Nephron (organoid): ENCODE measurements around the gene DCTN4.

ENCODE experiments used
- H3K27ac Mint-ChIP-seq, 3 experiments: 2 replicates each; pipeline ENCODE4 v1.8.0; 2020; ENCODE audit warnings: mixed read lengths in 3 of 3, mild to moderate bottlenecking in 2 of 3, moderate library complexity in 1 of 3
- H3K27me3 Mint-ChIP-seq: 2 replicates; pipeline ENCODE4 v1.8.0; 2021; ENCODE audit warnings: low read depth, mild to moderate bottlenecking, moderate library complexity, mixed read lengths
- H3K36me3 Mint-ChIP-seq: 2 replicates; pipeline ENCODE4 v1.8.0; 2020; ENCODE audit warnings: low read depth, mixed read lengths
- H3K4me1 Mint-ChIP-seq: 2 replicates; pipeline ENCODE4 v1.8.0; 2020; ENCODE audit warnings: mixed read lengths
- H3K4me3 Mint-ChIP-seq, 3 experiments: 2 replicates each; pipeline ENCODE4 v1.8.0; 2020; ENCODE audit warnings: mild to moderate bottlenecking in 3 of 3, mixed read lengths in 3 of 3, moderate library complexity in 2 of 3
- H3K9me3 Mint-ChIP-seq: 2 replicates; pipeline ENCODE4 v1.8.0; 2020; ENCODE audit warnings: mixed read lengths
- CTCF ChIP-seq, 3 experiments: fragments of 200-600 bp; sonication (generic); IDR thresholded peaks; one replicate each; pipeline ENCODE4 v1.5.0; 2021; ENCODE audit warnings: antibody characterized with exemption in 3 of 3; ENCODE audit not compliant: unreplicated experiment in 3 of 3

The DCTN4 gene

GRCh38 chr5:150791536-150791935, 32.7 kb upstream of the DCTN4 start:
- no peak overlapping the region for H3K4me3 Mint-ChIP-seq
- H3K4me1 Mint-ChIP-seq = peaks cover 29% of the 10 kb centered on the region
- no peaks in the 10 kb centered on the region for H3K27me3 Mint-ChIP-seq
- peaks cover 7% of the 10 kb centered on the region for H3K36me3 Mint-ChIP-seq
- no peaks in the 10 kb centered on the region for H3K9me3 Mint-ChIP-seq
- TF ChIP-seq CTCF (IDR thresholded peaks at IDR 0.05; ENCODE audit: unreplicated experiment in 3 of 3) = no peak
- no peak overlapping the region for H3K27ac Mint-ChIP-seq

GRCh38 chr5:150789943-150790611, 31.3 kb upstream of the DCTN4 start:
- H3K4me3 Mint-ChIP-seq = peak overlapping the region in 1 of 3 experiments; percentile 31
- peaks cover 3% of the 10 kb centered on the region for H3K9me3 Mint-ChIP-seq
- H3K27ac Mint-ChIP-seq = peak overlapping the region; percentile 30 to 73 (median 44)
- no peaks in the 10 kb centered on the region for H3K27me3 Mint-ChIP-seq
- peaks cover 16% of the 10 kb centered on the region for H3K36me3 Mint-ChIP-seq
- no peak for TF ChIP-seq CTCF (IDR thresholded peaks at IDR 0.05; ENCODE audit: unreplicated experiment in 3 of 3)
- H3K4me1 Mint-ChIP-seq = peaks cover 29% of the 10 kb centered on the region

GRCh38 chr5:150789450-150789849, 30.6 kb upstream of the DCTN4 start:
- Mint-ChIP-seq H3K4me1 (peaks cover 33% of the 10 kb centered on the region), H3K9me3 (peaks cover 3% of the 10 kb centered on the region), H3K27ac (peak overlapping the region; percentile 44 to 85 (median 76)), H3K4me3 (no peak overlapping the region), H3K27me3 (no peaks in the 10 kb centered on the region), H3K36me3 (peaks cover 16% of the 10 kb centered on the region)
- no peak for TF ChIP-seq CTCF (IDR thresholded peaks at IDR 0.05; ENCODE audit: unreplicated experiment in 3 of 3)

GRCh38 chr5:150788977-150789376, 30.2 kb upstream of the DCTN4 start:
- H3K27ac Mint-ChIP-seq = peak overlapping the region; percentile 44 to 85 (median 76)
- peak overlapping the region in 1 of 3 experiments; percentile 44 for H3K4me3 Mint-ChIP-seq
- TF ChIP-seq CTCF (IDR thresholded peaks at IDR 0.05; ENCODE audit: unreplicated experiment in 3 of 3) = no peak
- peaks cover 38% of the 10 kb centered on the region for H3K4me1 Mint-ChIP-seq
- peaks cover 16% of the 10 kb centered on the region for H3K36me3 Mint-ChIP-seq
- H3K27me3 Mint-ChIP-seq = no peaks in the 10 kb centered on the region
- peaks cover 3% of the 10 kb centered on the region for H3K9me3 Mint-ChIP-seq

GRCh38 chr5:150787656-150788055, 28.8 kb upstream of the DCTN4 start:
- Mint-ChIP-seq H3K9me3 (peaks cover 3% of the 10 kb centered on the region), H3K27me3 (no peaks in the 10 kb centered on the region), H3K4me3 (no peak overlapping the region), H3K4me1 (peaks cover 49% of the 10 kb centered on the region), H3K36me3 (peaks cover 9% of the 10 kb centered on the region), H3K27ac (peak overlapping the region in 1 of 3 experiments; percentile 27)
- no peak for TF ChIP-seq CTCF (IDR thresholded peaks at IDR 0.05; ENCODE audit: unreplicated experiment in 3 of 3)

- H3K4me1 Mint-ChIP-seq = peaks cover 57% of the 10 kb centered on the region
- peaks cover 3% of the 10 kb centered on the region for H3K9me3 Mint-ChIP-seq
- H3K36me3 Mint-ChIP-seq = peaks cover 9% of the 10 kb centered on the region
- no peak for TF ChIP-seq CTCF (IDR thresholded peaks at IDR 0.05; ENCODE audit: unreplicated experiment in 3 of 3)
- no peak overlapping the region for H3K27ac Mint-ChIP-seq
- H3K4me3 Mint-ChIP-seq = no peak overlapping the region
- H3K27me3 Mint-ChIP-seq = peaks cover 3% of the 10 kb centered on the region
Measured at GRCh38 chr5:150786876-150787275, 28.1 kb upstream of the DCTN4 start.
